Chondrocyte (in vitro differentiated cells): ENCODE results near the gene RASSF4. TPM values are rescaled to one million over a fixed set of nuclear protein-coding genes. Genes with fewer than 3 reads are reported as not detected.
A peak's percentile ranks its signal among the peaks of the same experiment; 100 is the strongest.

ENCODE experiments used
- DNase-seq: peaks from one replicate; pipeline ENCODE4 v3.0.0; 2021; ENCODE audit warnings: mixed read lengths, low spot score
- H3K27ac Mint-ChIP-seq: one replicate; pipeline ENCODE4 v1.8.0; 2021; ENCODE audit warnings: mild to moderate bottlenecking, moderate library complexity, mixed read lengths; ENCODE audit not compliant: unreplicated experiment
- H3K27me3 Mint-ChIP-seq: 2 replicates; pipeline ENCODE4 v1.8.0; 2021; ENCODE audit warnings: low read depth, mixed read lengths
- H3K36me3 Mint-ChIP-seq: 2 replicates; pipeline ENCODE4 v1.8.0; 2021; ENCODE audit warnings: low read depth, mixed read lengths
- H3K4me1 Mint-ChIP-seq: 2 replicates; pipeline ENCODE4 v1.8.0; 2021; ENCODE audit warnings: low read depth, mild to moderate bottlenecking, mixed read lengths
- H3K4me3 Mint-ChIP-seq: one replicate; pipeline ENCODE4 v1.8.0; 2021; ENCODE audit warnings: mild to moderate bottlenecking, moderate library complexity, mixed read lengths; ENCODE audit not compliant: unreplicated experiment
- H3K9me3 Mint-ChIP-seq: 2 replicates; pipeline ENCODE4 v1.8.0; 2021; ENCODE audit warnings: low read depth, mixed read lengths
- CTCF ChIP-seq: fragments of 200-600 bp; sonication (generic); IDR thresholded peaks from 2 replicates; pipeline ENCODE4 v1.5.0; 2021; ENCODE audit warnings: antibody characterized with exemption, mild to moderate bottlenecking, moderate library complexity
- total RNA-seq: library from RNA; stranded (reverse); gene quantifications from 3 replicates; pipeline ENCODE4 v1.2.1, GENCODE V29; 2021

Gene RASSF4
- total RNA-seq, 1 donor from 2014 or later, result 37.8 TPM

- H3K4me3 Mint-ChIP-seq, result no peak overlapping the region
- TF ChIP-seq CTCF, result no peak
- peaks cover 17% of the 10 kb centered on the region for H3K36me3 Mint-ChIP-seq
- no peaks in the 10 kb centered on the region for H3K27me3 Mint-ChIP-seq
- DNase-seq, result peak; percentile 84
- peak overlapping the region; percentile 88 for H3K27ac Mint-ChIP-seq
- peaks cover 64% of the 10 kb centered on the region for H3K4me1 Mint-ChIP-seq
- H3K9me3 Mint-ChIP-seq, result no peaks in the 10 kb centered on the region
Observed at GRCh38 chr10:44993226-44993921, 33.8 kb downstream of the RASSF4 start.

- Mint-ChIP-seq H3K4me1 (peaks cover 64% of the 10 kb centered on the region), H3K27me3 (no peaks in the 10 kb centered on the region), H3K9me3 (no peaks in the 10 kb centered on the region), H3K36me3 (peaks cover 14% of the 10 kb centered on the region), H3K27ac (peak overlapping the region; percentile 88), H3K4me3 (no peak overlapping the region)
- DNase-seq, result peak; percentile 32
- peak; percentile 27 for TF ChIP-seq CTCF
Observed at GRCh38 chr10:44993922-44994751, 34.5 kb downstream of the RASSF4 start.

GRCh38 chr10:44994752-44995530 is 35.3 kb downstream of the RASSF4 start:
- H3K36me3 Mint-ChIP-seq, result peaks cover 9% of the 10 kb centered on the region
- H3K27me3 Mint-ChIP-seq, result no peaks in the 10 kb centered on the region
- H3K4me1 Mint-ChIP-seq, result peaks cover 63% of the 10 kb centered on the region
- no peak for TF ChIP-seq CTCF
- no peaks in the 10 kb centered on the region for H3K9me3 Mint-ChIP-seq
- H3K4me3 Mint-ChIP-seq, result no peak overlapping the region
- peak overlapping the region; percentile 88 for H3K27ac Mint-ChIP-seq
- DNase-seq, result peak; percentile 48

- no peak for TF ChIP-seq CTCF
- Mint-ChIP-seq H3K4me3 (no peak overlapping the region), H3K27me3 (no peaks in the 10 kb centered on the region), H3K27ac (peak overlapping the region; percentile 88), H3K4me1 (peaks cover 63% of the 10 kb centered on the region), H3K36me3 (peaks cover 8% of the 10 kb centered on the region), H3K9me3 (no peaks in the 10 kb centered on the region)
- DNase-seq, result no peak
Observed at GRCh38 chr10:44995581-44995913, 35.9 kb downstream of the RASSF4 start.
